ENCODE data around the gene ANK2.

The ANK2 gene

DNA sequence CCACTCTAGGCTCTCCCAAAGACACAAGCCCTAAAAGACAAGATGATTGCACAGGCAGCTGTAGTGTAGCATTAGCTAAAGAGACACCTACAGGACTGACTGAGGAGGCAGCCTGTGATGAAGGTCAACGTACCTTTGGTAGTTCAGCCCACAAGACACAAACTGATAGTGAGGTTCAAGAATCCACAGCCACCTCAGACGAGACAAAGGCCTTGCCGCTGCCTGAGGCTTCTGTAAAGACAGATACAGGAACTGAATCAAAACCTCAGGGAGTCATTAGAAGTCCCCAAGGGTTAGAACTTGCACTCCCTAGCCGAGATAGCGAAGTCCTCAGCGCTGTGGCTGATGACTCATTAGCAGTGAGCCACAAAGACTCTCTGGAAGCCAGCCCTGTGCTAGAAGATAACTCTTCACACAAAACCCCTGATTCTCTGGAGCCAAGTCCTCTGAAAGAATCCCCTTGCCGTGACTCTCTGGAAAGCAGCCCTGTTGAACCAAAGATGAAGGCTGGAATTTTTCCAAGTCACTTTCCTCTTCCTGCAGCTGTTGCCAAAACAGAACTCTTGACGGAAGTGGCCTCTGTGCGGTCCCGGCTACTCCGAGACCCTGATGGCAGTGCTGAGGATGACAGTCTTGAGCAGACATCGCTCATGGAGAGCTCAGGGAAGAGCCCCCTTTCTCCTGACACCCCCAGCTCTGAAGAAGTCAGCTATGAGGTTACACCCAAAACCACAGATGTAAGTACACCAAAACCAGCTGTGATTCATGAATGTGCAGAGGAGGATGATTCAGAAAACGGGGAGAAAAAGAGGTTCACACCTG is 306.3 kb downstream of the ANK2 start:
- DNase-seq (ENCODE audit: low read depth in 1 of 2, low spot score in 1 of 2): peak; percentile 16 to 72
- peak; percentile 91 for TF ChIP-seq POLR2AphosphoS5 (IDR thresholded peaks at IDR 0.05; ENCODE audit: low read depth)
- TF ChIP-seq SPI1 (IDR thresholded peaks at IDR 0.05; ENCODE audit: borderline replicate concordance, low read depth): peak; percentile 62; the same call in 1 of the 2 replicates
- no peak for TF ChIP-seq GABPA (IDR thresholded peaks at IDR 0.05; ENCODE audit: low read depth)
- no peak overlapping the region for H3K4me3 ChIP-seq (replicated peaks; ENCODE audit: insufficient read depth, low read length)
- no peak overlapping the region for H3K27ac ChIP-seq (replicated peaks)
- H3K27me3 ChIP-seq (ENCODE audit: insufficient read depth, poor library complexity, severe bottlenecking): peaks cover 7% of the 10 kb centered on the region

DNA sequence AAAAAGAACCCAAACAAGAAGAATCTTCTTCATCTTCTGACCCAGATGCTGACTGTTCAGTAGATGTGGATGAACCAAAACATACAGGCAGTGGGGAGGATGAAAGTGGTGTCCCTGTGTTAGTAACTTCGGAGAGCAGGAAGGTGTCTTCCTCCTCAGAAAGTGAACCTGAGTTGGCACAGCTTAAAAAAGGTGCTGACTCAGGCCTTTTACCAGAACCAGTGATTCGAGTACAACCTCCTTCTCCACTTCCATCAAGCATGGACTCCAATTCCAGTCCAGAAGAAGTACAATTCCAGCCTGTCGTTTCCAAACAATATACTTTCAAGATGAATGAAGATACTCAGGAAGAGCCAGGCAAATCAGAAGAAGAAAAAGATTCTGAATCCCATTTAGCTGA is 307.0 kb downstream of the ANK2 start:
- TF ChIP-seq GABPA (IDR thresholded peaks at IDR 0.05; ENCODE audit: low read depth): no peak
- TF ChIP-seq SPI1 (IDR thresholded peaks at IDR 0.05; ENCODE audit: borderline replicate concordance, low read depth): no peak
- TF ChIP-seq, protein P1, sequence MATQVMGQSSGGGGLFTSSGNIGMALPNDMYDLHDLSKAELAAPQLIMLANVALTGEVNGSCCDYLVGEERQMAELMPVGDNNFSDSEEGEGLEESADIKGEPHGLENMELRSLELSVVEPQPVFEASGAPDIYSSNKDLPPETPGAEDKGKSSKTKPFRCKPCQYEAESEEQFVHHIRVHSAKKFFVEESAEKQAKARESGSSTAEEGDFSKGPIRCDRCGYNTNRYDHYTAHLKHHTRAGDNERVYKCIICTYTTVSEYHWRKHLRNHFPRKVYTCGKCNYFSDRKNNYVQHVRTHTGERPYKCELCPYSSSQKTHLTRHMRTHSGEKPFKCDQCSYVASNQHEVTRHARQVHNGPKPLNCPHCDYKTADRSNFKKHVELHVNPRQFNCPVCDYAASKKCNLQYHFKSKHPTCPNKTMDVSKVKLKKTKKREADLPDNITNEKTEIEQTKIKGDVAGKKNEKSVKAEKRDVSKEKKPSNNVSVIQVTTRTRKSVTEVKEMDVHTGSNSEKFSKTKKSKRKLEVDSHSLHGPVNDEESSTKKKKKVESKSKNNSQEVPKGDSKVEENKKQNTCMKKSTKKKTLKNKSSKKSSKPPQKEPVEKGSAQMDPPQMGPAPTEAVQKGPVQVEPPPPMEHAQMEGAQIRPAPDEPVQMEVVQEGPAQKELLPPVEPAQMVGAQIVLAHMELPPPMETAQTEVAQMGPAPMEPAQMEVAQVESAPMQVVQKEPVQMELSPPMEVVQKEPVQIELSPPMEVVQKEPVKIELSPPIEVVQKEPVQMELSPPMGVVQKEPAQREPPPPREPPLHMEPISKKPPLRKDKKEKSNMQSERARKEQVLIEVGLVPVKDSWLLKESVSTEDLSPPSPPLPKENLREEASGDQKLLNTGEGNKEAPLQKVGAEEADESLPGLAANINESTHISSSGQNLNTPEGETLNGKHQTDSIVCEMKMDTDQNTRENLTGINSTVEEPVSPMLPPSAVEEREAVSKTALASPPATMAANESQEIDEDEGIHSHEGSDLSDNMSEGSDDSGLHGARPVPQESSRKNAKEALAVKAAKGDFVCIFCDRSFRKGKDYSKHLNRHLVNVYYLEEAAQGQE (IDR thresholded peaks at IDR 0.05; ENCODE audit: insufficient replicate concordance, low read depth): no peak
- TF ChIP-seq, protein P2, sequence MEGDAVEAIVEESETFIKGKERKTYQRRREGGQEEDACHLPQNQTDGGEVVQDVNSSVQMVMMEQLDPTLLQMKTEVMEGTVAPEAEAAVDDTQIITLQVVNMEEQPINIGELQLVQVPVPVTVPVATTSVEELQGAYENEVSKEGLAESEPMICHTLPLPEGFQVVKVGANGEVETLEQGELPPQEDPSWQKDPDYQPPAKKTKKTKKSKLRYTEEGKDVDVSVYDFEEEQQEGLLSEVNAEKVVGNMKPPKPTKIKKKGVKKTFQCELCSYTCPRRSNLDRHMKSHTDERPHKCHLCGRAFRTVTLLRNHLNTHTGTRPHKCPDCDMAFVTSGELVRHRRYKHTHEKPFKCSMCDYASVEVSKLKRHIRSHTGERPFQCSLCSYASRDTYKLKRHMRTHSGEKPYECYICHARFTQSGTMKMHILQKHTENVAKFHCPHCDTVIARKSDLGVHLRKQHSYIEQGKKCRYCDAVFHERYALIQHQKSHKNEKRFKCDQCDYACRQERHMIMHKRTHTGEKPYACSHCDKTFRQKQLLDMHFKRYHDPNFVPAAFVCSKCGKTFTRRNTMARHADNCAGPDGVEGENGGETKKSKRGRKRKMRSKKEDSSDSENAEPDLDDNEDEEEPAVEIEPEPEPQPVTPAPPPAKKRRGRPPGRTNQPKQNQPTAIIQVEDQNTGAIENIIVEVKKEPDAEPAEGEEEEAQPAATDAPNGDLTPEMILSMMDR (IDR thresholded peaks at IDR 0.05; ENCODE audit: insufficient read depth, low read length): no peak
- no peak for TF ChIP-seq POLR2AphosphoS5 (IDR thresholded peaks at IDR 0.05; ENCODE audit: low read depth)
- no peak overlapping the region for H3K4me3 ChIP-seq (replicated peaks; ENCODE audit: insufficient read depth, low read length)
- H3K27ac ChIP-seq (replicated peaks): no peak overlapping the region
- no peak for DNase-seq (ENCODE audit: low read depth in 1 of 2, low spot score in 1 of 2)
- peaks cover 7% of the 10 kb centered on the region for H3K27me3 ChIP-seq (ENCODE audit: insufficient read depth, poor library complexity, severe bottlenecking)

DNA sequence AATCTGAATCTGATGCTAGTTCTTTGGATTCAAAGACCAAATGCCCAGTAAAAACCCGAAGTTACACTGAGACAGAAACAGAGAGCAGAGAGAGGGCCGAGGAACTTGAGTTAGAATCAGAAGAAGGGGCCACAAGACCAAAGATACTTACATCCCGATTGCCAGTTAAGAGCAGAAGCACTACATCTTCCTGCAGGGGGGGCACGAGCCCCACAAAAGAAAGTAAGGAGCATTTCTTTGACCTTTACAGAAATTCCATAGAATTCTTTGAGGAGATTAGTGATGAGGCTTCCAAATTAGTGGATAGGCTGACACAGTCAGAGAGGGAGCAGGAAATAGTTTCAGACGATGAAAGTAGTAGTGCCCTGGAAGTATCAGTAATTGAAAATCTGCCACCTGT is 309.3 kb downstream of the ANK2 start:
- Histone ChIP-seq H3K27me3 (ENCODE audit: insufficient read depth, poor library complexity, severe bottlenecking) (peaks cover 7% of the 10 kb centered on the region), H3K27ac (replicated peaks) (no peak overlapping the region), H3K4me3 (replicated peaks; ENCODE audit: insufficient read depth, low read length) (no peak overlapping the region)
- no peak for DNase-seq (ENCODE audit: low read depth in 1 of 2, low spot score in 1 of 2)
- no peak for TF ChIP-seq GABPA (IDR thresholded peaks at IDR 0.05; ENCODE audit: low read depth)

DNA sequence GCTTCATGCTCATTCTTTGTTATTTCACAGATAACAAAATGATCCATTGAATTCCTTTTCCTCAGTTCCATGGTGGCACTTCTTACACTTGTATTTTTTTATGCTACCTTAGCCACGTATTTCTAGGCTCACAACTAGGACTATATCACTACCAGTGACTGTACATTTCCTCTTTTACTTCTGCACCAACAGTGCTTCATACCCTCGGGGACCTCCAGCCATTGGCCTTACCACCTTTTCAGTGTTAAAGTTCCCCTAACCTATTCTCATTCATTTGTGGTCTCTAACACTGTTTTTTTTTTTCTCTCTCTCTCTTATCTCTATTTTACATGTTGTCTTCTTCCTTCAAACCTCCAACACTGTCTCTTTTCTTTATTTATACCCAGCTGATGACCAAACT is 315.9 kb downstream of the ANK2 start:
- Histone ChIP-seq H3K4me3 (replicated peaks; ENCODE audit: insufficient read depth, low read length) (no peak overlapping the region), H3K27me3 (ENCODE audit: insufficient read depth, poor library complexity, severe bottlenecking) (no peaks in the 10 kb centered on the region), H3K27ac (replicated peaks) (no peak overlapping the region)
- no peak for TF ChIP-seq GABPA (IDR thresholded peaks at IDR 0.05; ENCODE audit: low read depth)
- TF ChIP-seq, protein P1 (IDR thresholded peaks at IDR 0.05; ENCODE audit: insufficient replicate concordance, low read depth): no peak
- TF ChIP-seq, protein P2 (IDR thresholded peaks at IDR 0.05; ENCODE audit: insufficient read depth, low read length): no peak
- no peak for TF ChIP-seq SPI1 (IDR thresholded peaks at IDR 0.05; ENCODE audit: borderline replicate concordance, low read depth)
- TF ChIP-seq POLR2AphosphoS5 (IDR thresholded peaks at IDR 0.05; ENCODE audit: low read depth): no peak
- no peak for DNase-seq (ENCODE audit: low read depth in 1 of 2, low spot score in 1 of 2)
